Lower leg skin (tissue), 3 donors: ENCODE data around the gene HSF4.

Experiments
- CTCF ChIP-seq, 3 donors: fragments of 450-650 bp; IDR thresholded peaks; one replicate each; pipeline ENCODE4 v1.5.1; 2016; ENCODE audit warnings: antibody characterized with exemption in 3 of 3, mild to moderate bottlenecking in 3 of 3, moderate library complexity in 2 of 3
- POLR2A ChIP-seq, 2 donors: fragments of 450-650 bp; IDR thresholded peaks; one replicate each; pipeline ENCODE4 v1.6.1; 2016 to 2017; ENCODE audit warnings: antibody characterized with exemption in 2 of 2, mild to moderate bottlenecking in 1 of 2, moderate library complexity in 1 of 2

GRCh38 chr16:67128417-67128816 lies 36.1 kb upstream of the HSF4 start:
- TF ChIP-seq POLR2A (IDR thresholded peaks at IDR 0.05), result no peak
- no peak for TF ChIP-seq CTCF (IDR thresholded peaks at IDR 0.05)
